ES-I3 (cell line): ENCODE data around the gene OLFM1.
"Not testable (repeated sequence)": the region's sequence is repeated elsewhere in the genome, so short reads cannot be mapped to it uniquely, and the experiment has no call there.

ENCODE experiments used
- H3K36me3 ChIP-seq: 2 replicates; pipeline ENCODE4 v1.6.1; 2013; ENCODE audit warnings: mild to moderate bottlenecking, low read length, control low read depth, moderate library complexity; ENCODE audit not compliant: insufficient read depth
- H3K4me1 ChIP-seq: 2 replicates; pipeline ENCODE4 v1.6.1; 2013; ENCODE audit warnings: mild to moderate bottlenecking, control low read depth, low read length; ENCODE audit not compliant: insufficient read depth
- H3K9ac ChIP-seq: 2 replicates; pipeline ENCODE4 v1.6.1; 2013; ENCODE audit warnings: low read depth, mild to moderate bottlenecking, low read length, moderate library complexity
- H3K9me3 ChIP-seq: 2 replicates; pipeline ENCODE4 v1.6.1; 2013; ENCODE audit warnings: mild to moderate bottlenecking, low read length, moderate library complexity; ENCODE audit not compliant: control insufficient read depth, insufficient read depth

The OLFM1 gene

DNA sequence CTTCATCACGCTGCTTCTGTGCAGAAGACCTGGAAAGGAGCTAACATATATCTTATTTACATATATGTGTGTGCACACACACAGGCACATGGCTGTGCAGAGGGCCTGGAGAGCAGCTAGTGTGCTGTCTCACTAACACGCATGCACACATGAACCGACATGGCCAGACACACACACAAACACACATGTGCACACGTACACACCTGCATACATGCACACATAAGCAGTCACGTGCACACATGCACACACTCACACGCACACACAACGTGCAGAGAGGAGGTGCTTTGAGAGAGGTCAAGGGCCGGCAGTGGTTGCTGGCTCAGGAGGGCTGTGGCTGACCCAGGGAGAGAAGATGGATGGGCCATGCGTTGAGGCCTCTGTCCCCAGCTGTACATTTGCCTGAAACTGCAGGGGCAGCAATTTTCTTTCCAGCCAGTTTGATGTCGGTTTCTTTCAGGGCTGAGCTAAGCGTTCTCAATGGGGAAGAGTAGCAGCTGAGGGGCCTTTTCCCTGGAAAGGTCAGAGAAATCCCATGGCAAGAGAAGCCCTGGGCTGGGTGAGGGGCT lies 66.7 kb downstream of the OLFM1 start:
- Histone ChIP-seq H3K4me1 (peaks cover 13% of the 10 kb centered on the region; the same call in 1 of the 2 replicates), H3K9me3 (no peaks in the 10 kb centered on the region)

DNA sequence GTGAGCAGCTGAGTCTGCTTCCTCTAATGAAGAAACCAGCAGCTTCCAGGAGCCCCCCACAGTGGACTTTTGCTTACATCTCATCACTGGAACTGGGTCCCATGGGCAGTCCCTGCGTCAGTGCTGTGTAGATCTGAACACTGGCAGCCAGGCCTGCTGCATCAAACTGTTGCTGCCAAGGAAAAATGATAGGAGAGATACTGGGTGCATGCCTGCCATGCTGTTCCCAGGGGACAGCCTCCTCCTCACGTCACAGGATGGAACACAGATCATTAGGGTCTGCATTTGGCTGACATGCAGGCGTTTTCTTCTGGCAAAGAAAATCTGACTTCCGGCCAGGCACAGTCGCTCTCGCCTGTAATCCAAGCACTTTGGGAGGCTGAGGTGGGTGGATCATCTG lies 67.9 kb downstream of the OLFM1 start:
- H3K36me3 ChIP-seq: no peaks in the 10 kb centered on the region
- no peak overlapping the region for H3K9ac ChIP-seq
- H3K4me1 ChIP-seq: peaks cover 13% of the 10 kb centered on the region; the same call in 1 of the 2 replicates
- H3K9me3 ChIP-seq: no peaks in the 10 kb centered on the region

More for the DNA sequence above, 66.7 kb downstream of the OLFM1 start:
- no peak overlapping the region for H3K9ac ChIP-seq
- H3K36me3 ChIP-seq: no peaks in the 10 kb centered on the region

DNA sequence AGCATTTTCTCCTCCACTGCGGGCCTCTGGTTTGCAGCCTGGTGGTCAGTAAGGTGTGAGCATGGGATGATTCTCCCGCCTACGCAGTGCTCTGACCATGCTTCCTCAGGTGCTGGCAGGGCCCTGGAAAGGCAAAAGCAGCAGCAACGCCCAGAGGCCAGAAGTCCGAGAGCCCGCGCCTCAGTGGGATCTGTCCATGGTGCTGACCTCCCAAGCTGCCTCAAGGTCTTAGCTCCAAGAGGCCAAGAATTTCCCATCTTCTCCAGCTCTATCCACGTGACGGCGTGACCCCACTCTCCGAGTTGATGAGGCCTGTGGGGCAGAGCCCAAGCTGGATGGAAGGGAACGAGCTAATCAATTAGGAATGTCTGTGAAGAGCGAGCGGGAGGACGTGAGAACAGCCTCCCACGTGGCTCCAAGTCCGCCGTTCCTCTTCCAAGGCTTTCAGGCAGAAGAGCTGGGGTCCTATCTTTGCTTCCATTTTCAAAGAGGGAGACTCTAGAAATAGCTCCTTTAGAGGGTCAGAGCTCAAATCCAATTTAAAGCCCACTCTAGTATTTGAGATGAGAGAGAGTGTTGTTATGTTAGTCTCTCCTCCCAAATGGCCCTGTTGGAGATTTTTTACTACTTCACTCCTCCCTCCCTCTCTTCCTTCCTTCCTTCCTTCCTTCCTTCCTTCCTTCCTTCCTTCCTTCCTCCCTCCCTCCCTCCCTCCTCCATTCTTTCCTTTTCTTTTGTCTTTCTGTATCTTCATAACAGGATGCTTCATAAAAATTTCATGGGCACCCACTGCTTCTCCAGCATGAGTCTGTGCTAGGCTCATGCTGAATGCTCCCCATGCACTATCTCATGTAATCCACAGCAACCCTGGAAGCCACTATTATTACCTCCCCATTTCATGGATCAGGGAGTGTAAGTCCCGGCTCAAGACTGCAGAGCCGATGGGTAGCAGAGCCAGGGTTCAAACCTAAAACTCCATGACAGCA lies 69.3 kb downstream of the OLFM1 start:
- Histone ChIP-seq H3K9ac (no peak overlapping the region), H3K9me3 (no peaks in the 10 kb centered on the region), H3K36me3 (no peaks in the 10 kb centered on the region), H3K4me1 (peaks cover 12% of the 10 kb centered on the region; the same call in 1 of the 2 replicates)

DNA sequence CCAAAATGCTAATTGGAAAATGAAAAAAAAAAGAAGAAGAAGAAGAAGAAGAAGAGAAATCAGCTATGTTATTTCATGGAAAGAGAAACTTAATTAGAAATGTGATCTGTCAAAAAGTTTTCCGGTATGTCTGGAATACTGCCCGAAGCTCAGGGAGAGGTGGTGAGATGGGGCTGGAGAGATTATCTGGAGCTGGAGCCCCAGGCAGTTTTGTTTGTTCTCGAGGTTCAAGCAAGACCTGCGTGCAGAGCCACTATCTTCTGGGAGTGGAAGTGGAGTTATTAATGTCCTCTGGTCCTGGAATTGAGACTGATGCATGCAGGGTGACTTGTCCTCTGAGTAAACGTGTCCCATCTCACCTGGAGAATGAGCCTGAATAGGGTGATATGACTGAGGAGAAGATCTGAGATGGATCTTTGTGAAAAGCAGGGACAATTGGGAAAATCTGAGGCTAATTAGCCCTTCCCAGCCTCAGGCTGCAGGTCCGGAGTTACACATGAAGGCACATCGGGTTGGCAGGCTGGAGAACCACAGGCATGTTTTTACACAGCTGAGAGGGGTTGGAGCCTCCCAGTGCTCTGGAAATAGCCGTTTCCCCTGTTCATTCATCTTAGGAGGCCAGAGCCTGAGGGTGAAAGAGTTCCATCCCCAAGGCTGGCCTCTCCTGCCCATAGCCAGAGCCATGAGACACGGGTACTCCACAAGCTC lies 70.5 kb downstream of the OLFM1 start:
- H3K36me3 ChIP-seq: no peaks in the 10 kb centered on the region
- no peak overlapping the region for H3K9ac ChIP-seq
- peaks cover 2% of the 10 kb centered on the region; the same call in 1 of the 2 replicates for H3K4me1 ChIP-seq
- H3K9me3 ChIP-seq: no peaks in the 10 kb centered on the region

DNA sequence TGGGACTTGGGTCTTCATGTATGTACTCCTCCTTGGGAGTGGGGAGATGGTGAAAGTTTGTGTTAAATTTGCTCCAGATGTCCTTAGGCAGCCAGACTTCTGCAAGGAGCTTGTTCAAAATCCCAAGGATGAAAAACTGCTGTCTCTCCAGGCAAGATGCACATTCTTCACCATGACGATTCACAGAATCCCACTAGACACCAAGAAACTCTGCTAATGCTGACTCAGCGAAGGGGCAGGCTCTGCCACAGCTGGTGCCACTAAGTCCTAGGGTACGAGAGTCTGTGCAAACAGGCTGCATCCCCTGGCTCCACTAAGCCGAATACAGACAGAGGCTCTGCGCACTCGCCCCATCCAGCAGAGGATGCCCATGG lies 71.1 kb downstream of the OLFM1 start:
- Histone ChIP-seq H3K9ac (no peak overlapping the region), H3K36me3 (no peaks in the 10 kb centered on the region), H3K9me3 (no peaks in the 10 kb centered on the region), H3K4me1 (no peaks in the 10 kb centered on the region)

DNA sequence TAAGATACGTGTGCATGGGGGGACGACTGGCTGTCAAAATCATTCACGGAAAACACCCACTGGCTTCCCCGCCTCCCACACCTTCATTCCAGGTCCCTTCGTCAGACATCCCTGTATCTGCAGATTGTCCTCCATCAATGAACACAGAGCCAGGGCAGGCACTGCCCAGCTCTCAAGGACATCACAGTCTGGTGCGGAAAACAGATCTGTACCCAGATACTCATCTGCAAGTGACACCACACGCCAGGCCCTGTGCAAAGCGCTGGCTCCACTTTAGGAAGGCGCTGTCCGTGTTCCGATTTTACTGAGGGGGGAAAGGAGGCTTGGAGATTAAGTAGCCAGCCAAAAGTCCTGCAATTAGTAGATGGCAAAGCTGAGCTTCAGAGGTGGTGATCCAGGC lies 72.3 kb downstream of the OLFM1 start:
- no peaks in the 10 kb centered on the region for H3K4me1 ChIP-seq
- no peaks in the 10 kb centered on the region for H3K36me3 ChIP-seq
- no peak overlapping the region for H3K9ac ChIP-seq
- H3K9me3 ChIP-seq: no peaks in the 10 kb centered on the region

DNA sequence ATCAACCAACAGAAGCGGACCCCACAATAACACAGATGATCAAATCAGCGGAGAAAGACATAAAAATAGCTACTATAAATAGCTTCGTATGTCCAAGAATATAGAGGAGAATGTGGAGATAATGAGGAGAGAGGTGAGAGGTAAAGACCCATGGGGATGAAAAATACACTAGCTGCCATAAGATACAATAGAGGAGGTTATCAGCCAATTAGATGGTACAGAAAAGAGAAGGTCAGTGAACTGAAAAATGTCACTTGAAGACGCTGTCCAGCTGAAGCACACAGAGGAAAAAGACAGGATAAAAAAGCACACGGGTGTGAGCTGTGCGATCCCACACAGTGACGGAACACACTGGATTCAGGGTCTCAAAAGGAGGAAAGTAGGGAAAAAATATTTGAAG lies 73.4 kb downstream of the OLFM1 start:
- no peak overlapping the region for H3K9ac ChIP-seq
- no peaks in the 10 kb centered on the region for H3K9me3 ChIP-seq
- no peaks in the 10 kb centered on the region for H3K4me1 ChIP-seq
- no peaks in the 10 kb centered on the region for H3K36me3 ChIP-seq

DNA sequence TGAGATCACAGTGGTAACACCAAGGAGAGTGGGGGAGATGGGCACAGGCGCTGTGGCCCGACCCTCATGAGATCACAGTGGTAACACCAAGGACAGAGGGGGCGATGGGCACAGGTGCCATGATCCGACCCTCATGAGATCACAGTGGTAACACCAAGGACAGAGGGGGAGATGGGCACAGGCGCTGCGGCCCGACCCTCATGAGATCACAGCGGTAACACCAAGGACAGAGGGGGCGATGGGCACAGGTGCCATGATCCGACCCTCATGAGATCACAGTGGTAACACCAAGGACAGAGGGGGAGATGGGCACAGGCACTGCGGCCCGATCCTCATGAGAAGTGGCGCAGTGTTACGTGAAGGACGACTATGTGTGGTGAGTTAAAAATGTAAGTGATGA lies 75.1 kb downstream of the OLFM1 start:
- H3K9me3 ChIP-seq, H3K9ac ChIP-seq, H3K4me1 ChIP-seq, H3K36me3 ChIP-seq: not testable (repeated sequence)

DNA sequence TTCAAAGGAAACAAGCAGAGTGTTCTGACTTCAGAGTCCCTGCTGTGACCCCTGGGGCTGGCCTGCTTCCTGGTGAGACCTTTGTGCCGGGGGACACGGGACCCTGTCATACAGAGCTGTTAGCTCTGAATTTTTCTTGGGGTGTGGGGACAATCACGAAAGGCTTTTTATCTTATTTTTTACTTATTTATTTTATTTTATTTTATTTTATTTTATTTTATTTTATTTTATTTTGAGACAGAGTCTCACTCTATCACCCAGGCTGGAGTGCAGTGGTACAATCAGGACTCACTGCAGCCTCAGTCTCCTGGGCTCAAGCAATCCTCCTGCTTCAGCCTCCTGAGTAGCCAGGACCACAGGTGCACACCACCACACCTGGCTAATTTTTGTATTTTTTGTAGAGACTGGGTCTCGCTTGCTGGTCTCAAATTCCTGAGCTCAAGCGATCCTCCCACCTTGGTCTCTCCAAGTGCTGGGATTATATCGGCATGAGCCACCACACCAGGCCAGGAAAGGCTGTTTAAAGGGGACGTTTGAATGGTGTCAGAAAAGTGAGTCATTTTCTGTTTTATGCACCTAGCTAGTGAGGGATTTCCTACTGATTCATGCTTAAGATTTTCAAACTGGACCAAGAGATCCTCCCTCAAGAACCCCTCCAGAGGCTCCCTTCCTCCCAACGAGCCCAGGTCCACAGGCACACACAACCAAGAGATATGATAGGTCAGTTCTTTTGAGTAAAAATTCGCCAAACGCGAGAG lies 75.7 kb downstream of the OLFM1 start:
- H3K36me3 ChIP-seq: no peaks in the 10 kb centered on the region
- H3K9me3 ChIP-seq: no peaks in the 10 kb centered on the region
- no peaks in the 10 kb centered on the region for H3K4me1 ChIP-seq
- H3K9ac ChIP-seq: no peak overlapping the region

DNA sequence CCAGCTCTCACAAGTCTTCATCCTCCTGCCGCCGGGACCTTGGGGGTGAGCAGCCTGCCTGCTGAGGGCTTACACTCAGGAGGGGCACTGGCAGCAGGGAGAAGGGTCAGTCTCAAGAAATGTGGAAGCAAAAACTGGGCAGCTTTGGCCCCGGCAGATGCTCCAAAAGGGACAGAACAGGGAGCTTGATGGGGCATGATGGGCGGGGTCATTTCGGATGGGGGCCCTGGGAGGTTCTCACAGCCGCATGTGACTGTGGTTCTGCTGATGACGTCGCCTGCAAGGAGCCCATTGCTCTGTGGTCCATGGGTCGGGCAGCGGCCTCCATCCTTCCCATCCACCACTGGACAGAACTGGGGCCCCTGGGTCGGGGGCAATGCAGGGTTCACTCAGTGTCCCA lies 76.6 kb downstream of the OLFM1 start:
- no peak overlapping the region for H3K9ac ChIP-seq
- H3K4me1 ChIP-seq: no peaks in the 10 kb centered on the region
- H3K36me3 ChIP-seq: no peaks in the 10 kb centered on the region
- H3K9me3 ChIP-seq: no peaks in the 10 kb centered on the region

DNA sequence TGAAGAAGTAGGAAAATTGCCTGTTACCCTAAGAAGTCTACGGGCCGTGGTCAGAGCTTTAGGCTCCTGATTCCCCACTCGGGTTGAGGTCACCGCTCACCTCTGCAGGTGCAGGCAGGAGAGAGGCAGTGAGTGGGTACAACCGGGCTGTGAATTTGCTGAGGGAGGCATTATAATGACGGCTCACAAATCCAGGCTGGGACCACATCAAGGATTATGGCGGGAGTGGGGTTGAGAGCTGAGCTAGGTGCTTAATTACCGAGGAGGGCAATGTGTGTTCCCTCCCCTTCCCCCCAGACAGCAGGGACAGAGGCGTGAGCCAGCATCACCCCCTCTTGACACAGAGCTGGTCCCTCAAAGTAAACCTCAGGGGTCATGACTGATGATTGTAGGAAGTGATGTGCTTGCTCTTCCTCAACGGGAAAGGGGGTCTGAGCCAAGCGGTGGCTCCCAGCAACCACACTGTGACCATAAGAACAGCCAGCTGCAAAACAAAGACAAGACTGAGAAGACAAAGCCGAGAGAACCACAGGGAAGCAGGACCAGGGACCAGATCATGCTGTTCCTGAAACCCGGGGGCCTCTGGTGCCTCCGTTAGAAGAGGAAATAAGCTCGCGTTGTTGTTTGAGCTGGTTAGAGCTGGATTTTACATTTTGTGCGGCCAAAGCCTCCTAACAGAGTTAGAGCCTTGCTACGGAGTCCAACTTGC lies 77.7 kb downstream of the OLFM1 start:
- no peak overlapping the region for H3K9ac ChIP-seq
- no peaks in the 10 kb centered on the region for H3K4me1 ChIP-seq
- H3K9me3 ChIP-seq: no peaks in the 10 kb centered on the region
- H3K36me3 ChIP-seq: no peaks in the 10 kb centered on the region

DNA sequence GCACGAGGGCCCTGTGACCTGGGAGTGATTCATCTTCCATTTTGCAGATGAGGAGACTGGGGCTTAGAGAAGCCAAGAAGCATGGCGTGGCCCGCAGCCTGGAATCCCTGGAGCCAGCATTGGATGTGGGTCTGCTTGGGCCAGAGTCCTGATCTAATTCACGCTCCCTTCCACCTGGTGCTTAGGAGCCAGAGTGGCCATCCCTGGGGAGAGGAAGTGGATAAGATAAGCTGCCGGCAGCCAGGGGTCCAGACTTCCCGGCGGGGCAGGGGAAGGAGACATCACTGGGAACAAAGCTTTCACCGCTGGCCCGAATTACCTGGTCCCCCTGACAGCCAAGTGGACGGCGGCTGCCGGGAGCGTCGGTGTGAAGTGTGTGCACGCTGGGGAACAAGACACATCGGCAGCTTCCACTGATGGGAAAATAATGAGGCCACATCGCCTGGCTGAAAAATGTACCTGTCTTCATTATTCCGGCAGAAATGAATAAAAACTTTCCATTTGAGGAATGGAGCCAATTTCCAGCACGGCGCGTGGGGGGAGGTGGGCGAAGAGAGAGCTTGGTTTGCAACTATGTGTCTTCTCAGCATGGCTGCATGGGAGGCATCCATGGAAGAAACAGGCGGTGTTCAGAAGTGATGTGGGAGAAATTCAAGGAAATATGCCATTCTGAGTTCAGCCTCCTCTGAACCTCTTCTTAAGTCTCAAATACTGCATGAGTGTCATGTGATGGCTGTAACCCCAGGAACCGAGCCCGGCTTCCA lies 78.5 kb downstream of the OLFM1 start:
- Histone ChIP-seq H3K9ac (no peak overlapping the region), H3K4me1 (no peaks in the 10 kb centered on the region), H3K9me3 (no peaks in the 10 kb centered on the region), H3K36me3 (no peaks in the 10 kb centered on the region)

DNA sequence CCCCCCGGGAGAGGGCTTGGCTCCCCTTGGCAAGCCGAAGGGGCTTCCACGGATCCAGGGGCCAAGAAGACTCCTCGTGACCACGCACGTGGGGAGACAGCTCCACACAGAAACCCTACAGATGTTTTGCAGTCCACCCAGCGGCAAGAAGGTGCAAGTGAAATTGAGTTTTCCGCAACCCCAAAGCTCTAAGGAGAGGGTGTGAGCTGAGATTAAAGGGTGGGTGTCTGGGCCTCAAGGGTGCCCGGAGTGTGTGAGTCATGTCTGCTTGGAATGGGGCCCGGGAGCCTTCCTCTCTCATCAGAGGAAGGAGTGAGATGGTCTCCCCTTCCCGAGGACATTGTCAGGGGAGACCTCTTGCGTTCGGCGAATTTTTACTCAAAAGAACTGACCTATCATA lies 79.1 kb downstream of the OLFM1 start:
- Histone ChIP-seq H3K4me1 (no peaks in the 10 kb centered on the region), H3K36me3 (no peaks in the 10 kb centered on the region), H3K9ac (no peak overlapping the region), H3K9me3 (no peaks in the 10 kb centered on the region)
